BLaER1 treated with 17β-estradiol and CSF1 and Interleukin-3, amounts not matched to agents 10 nM and 100 nM (cell line): Measurements from ENCODE around the gene AP3B1.
"Not testable (repeated sequence)": the region's sequence is repeated elsewhere in the genome, so short reads cannot be mapped to it uniquely, and the experiment has no call there.

ENCODE experiments used
- H3K27ac ChIP-seq, 11 experiments: shearing (Covaris generic); formaldehyde crosslinking; 2 replicates each; pipeline ENCODE4 v1.8.1; 2022
- H3K27me3 ChIP-seq, 11 experiments: shearing (Covaris generic); formaldehyde crosslinking; 2 replicates each; pipeline ENCODE4 v1.8.1; 2022
- H3K36me3 ChIP-seq, 11 experiments: shearing (Covaris generic); formaldehyde crosslinking; 2 replicates each; pipeline ENCODE4 v1.8.1; 2022
- H3K4me1 ChIP-seq, 10 experiments: shearing (Covaris generic); formaldehyde crosslinking; 2 replicates each; pipeline ENCODE4 v1.8.1; 2022
- H3K4me2 ChIP-seq, 11 experiments: shearing (Covaris generic); formaldehyde crosslinking; 2 replicates each; pipeline ENCODE4 v1.8.1; 2022
- H3K4me3 ChIP-seq, 10 experiments: shearing (Covaris generic); formaldehyde crosslinking; 2 replicates each; pipeline ENCODE4 v1.8.1; 2022
- H3K9ac ChIP-seq, 11 experiments: shearing (Covaris generic); formaldehyde crosslinking; 2 replicates each; pipeline ENCODE4 v1.8.1; 2022
- H3K9me3 ChIP-seq, 11 experiments: shearing (Covaris generic); formaldehyde crosslinking; replicated peaks in 1 of 11; 2 replicates each; pipeline ENCODE4 v1.8.1; 2022
- H4K20me1 ChIP-seq, 11 experiments: shearing (Covaris generic); formaldehyde crosslinking; 2 replicates each; pipeline ENCODE4 v1.8.1; 2022
- Cebpa-rat ChIP-seq, 11 experiments: shearing (Covaris generic); IDR thresholded peaks; 2 replicates each; pipeline ENCODE4 v1.8.1; 2022

AP3B1 gene

DNA sequence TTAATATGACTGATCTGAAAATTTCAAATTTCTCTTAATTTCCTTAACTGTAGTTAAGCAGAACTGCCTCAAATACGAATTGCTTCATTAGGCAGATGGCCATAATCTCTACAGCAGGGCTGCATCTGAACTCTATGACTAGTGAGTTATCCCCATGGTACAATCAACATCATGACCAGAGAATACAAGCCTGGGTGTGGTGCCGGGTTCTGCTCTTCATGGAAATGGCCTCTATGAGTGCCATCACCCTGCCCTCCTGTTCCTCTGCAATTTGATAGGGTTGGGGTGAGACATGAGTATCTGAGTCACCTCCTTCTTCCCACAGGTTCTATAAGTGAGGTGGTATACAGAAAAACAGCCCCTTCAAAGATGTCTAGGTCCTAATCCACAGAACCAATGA, 235.9 kb downstream of the AP3B1 start:
- no peak for TF ChIP-seq Cebpa-rat (IDR thresholded peaks at IDR 0.05)
- no peak overlapping the region for H3K4me2 ChIP-seq
- H3K36me3 ChIP-seq: peaks cover 0 to 39% (median 0%) of the 10 kb centered on the region in 11 experiments; a peak in 4 of 22 replicates
- no peaks in the 10 kb centered on the region for H3K4me1 ChIP-seq
- H3K27me3 ChIP-seq: no peaks in the 10 kb centered on the region
- no peak overlapping the region for H3K4me3 ChIP-seq
- no peaks in the 10 kb centered on the region for H3K9me3 ChIP-seq
- H4K20me1 ChIP-seq: no peaks in the 10 kb centered on the region
- H3K9ac ChIP-seq: no peak overlapping the region
- H3K27ac ChIP-seq: no peak overlapping the region

DNA sequence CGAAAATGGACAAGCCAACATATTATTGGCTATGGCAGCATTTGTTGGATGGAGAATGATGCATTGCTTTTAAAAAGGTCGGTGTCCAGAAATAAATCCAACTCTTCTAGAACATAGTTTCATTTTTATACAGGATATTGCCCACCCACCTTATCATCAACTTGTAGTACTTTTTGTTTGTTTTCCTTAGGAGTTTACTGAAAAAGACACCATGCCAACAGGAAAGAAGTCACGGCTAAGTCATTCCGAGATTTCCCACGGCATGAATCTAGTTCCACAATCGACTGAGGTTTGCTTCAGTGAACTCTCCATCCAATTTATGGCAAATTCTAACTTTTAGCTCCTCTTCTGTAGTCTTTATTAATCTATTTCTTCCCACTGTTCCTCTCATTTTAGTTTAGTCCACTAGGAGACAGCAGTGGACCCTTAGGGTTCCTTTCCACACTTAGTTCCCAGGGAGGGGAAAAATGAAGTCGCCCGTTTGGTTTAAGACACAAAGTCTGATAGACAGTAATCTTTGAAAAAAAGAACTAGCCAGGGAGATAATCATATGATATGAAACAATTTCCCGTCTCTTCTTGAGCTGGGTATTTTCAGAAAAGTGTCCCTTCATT, 237.5 kb downstream of the AP3B1 start:
- Histone ChIP-seq H3K27ac (no peak overlapping the region), H3K4me3 (no peak overlapping the region), H3K4me1 (no peaks in the 10 kb centered on the region), H4K20me1 (no peaks in the 10 kb centered on the region), H3K27me3 (no peaks in the 10 kb centered on the region), H3K4me2 (no peak overlapping the region), H3K9me3 (no peaks in the 10 kb centered on the region), H3K9ac (no peak overlapping the region), H3K36me3 (peaks cover 0 to 25% (median 0%) of the 10 kb centered on the region in 11 experiments; a peak in 4 of 22 replicates)
- no peak for TF ChIP-seq Cebpa-rat (IDR thresholded peaks at IDR 0.05)

DNA sequence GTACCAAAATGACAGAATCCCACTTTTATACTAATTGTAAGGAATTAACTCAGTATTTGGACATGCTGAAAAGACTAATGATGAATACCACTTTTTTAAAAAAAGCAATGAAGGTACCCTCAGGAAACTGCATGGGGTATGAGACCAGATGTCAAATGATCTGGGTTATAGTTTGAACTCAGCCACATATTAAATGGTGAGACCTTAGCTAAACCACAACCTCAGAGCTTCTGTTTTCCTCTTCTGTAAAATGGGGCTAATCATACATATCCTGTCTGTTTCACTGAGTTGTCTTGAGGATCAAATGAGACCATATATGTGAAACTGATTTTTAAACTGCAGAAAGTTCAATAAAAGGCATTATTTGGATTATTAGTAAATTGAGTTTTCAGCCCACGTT, 238.4 kb downstream of the AP3B1 start:
- no peak overlapping the region for H3K4me2 ChIP-seq
- no peak overlapping the region for H3K9ac ChIP-seq
- no peaks in the 10 kb centered on the region for H3K27me3 ChIP-seq
- no peaks in the 10 kb centered on the region for H4K20me1 ChIP-seq
- no peak overlapping the region for H3K4me3 ChIP-seq
- H3K36me3 ChIP-seq: peaks cover 0 to 25% (median 0%) of the 10 kb centered on the region in 11 experiments; a peak in 4 of 22 replicates
- no peak overlapping the region for H3K27ac ChIP-seq
- TF ChIP-seq Cebpa-rat (IDR thresholded peaks at IDR 0.05): no peak
- no peaks in the 10 kb centered on the region for H3K9me3 ChIP-seq
- H3K4me1 ChIP-seq: no peaks in the 10 kb centered on the region; a peak in 1 of 20 replicates

GRCh38 chr5:78050888-78051287, 243.6 kb downstream of the AP3B1 start:
- H4K20me1 ChIP-seq: no peaks in the 10 kb centered on the region
- TF ChIP-seq Cebpa-rat (IDR thresholded peaks at IDR 0.05): no peak
- no peak overlapping the region for H3K27ac ChIP-seq
- no peak overlapping the region for H3K4me2 ChIP-seq
- H3K9me3 ChIP-seq: peaks cover 0 to 14% (median 4%) of the 10 kb centered on the region in 11 experiments; a peak in 6 of 22 replicates
- no peak overlapping the region for H3K4me3 ChIP-seq
- no peaks in the 10 kb centered on the region for H3K27me3 ChIP-seq
- no peaks in the 10 kb centered on the region; a peak in 1 of 20 replicates for H3K4me1 ChIP-seq
- H3K9ac ChIP-seq: no peak overlapping the region
- H3K36me3 ChIP-seq: peaks cover 0 to 39% (median 6%) of the 10 kb centered on the region in 11 experiments; a peak in 8 of 22 replicates

DNA sequence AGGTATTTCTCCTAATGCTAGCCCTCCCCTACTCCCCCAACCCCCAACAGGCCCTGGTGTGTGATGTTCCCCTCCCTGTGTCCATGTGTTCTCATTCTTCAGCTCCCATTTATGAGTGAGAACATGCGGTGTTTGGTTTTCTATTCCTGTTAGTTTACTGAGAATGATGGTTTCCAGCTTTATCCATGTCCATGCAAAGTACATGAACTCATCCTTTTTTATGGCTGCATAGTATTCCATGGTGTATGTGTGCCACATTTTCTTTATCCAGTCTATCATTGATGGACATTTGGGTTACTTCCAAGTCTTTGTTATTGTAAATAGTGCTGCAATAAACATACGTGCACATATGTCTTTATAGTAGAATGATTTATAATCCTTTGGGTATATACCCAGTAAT, 247.7 kb downstream of the AP3B1 start:
- not testable (repeated sequence) for H4K20me1 ChIP-seq, H3K4me1 ChIP-seq, H3K27me3 ChIP-seq, H3K4me3 ChIP-seq, H3K9ac ChIP-seq, H3K27ac ChIP-seq, H3K4me2 ChIP-seq
- H3K9me3 ChIP-seq: peaks cover 0 to 14% (median 4%) of the 10 kb centered on the region in 11 experiments; a peak in 6 of 22 replicates
- peaks cover 8 to 63% (median 18%) of the 10 kb centered on the region in 11 experiments; a peak in 14 of 22 replicates for H3K36me3 ChIP-seq

DNA sequence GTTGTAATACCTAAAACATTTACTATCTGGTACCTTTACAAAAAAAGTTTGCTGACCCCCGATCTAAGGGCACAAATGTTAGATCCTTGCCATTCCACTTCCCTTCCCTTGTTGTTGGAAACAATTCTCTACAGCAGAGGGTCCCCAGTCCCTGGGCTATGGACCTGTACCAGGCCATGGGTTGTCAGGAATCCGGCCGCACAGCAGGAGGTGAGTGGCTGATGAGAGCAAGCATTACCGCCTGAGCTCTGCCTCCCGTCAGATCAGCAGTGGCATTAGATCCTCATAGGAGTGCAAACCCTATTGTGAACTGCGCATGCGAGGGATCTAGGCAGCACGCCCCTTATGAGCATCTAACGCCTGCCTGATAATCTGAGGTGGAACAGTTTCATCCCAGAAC, 248.5 kb downstream of the AP3B1 start:
- no peak for TF ChIP-seq Cebpa-rat (IDR thresholded peaks at IDR 0.05)
- Histone ChIP-seq H3K36me3 (peaks cover 8 to 63% (median 18%) of the 10 kb centered on the region in 11 experiments; a peak in 14 of 22 replicates), H3K27me3 (no peaks in the 10 kb centered on the region), H3K9me3 (peaks cover 0 to 14% (median 4%) of the 10 kb centered on the region in 11 experiments; a peak in 6 of 22 replicates), H3K9ac (no peak overlapping the region), H3K4me2 (no peak overlapping the region), H3K27ac (no peak overlapping the region), H3K4me3 (no peak overlapping the region), H4K20me1 (no peaks in the 10 kb centered on the region), H3K4me1 (no peaks in the 10 kb centered on the region)

DNA sequence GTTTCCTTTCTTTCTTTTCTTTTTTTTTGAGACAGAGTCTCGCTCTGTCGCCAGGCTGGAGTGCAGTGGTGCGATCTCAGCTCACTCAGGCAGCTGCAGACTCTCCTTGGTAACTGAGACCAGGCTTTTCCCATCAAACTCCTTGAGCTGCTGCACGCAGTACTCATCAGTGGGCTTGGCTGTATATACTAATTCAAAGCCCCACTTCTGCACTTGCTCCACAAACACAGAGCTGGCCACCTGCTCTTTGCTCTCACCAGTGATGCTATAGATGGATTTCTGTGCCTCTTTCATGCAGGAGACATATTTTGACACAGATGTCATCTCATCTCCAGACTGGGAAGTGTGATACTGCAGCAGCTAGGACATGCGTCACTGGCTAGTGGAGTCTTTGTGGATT, 252.7 kb downstream of the AP3B1 start:
- peaks cover 14 to 65% (median 29%) of the 10 kb centered on the region in 11 experiments; a peak in 19 of 22 replicates for H3K36me3 ChIP-seq
- no peak overlapping the region for H3K4me3 ChIP-seq
- no peak overlapping the region for H3K4me2 ChIP-seq
- no peak overlapping the region for H3K9ac ChIP-seq
- peaks cover 0 to 8% (median 0%) of the 10 kb centered on the region in 11 experiments; a peak in 2 of 22 replicates for H3K9me3 ChIP-seq
- no peaks in the 10 kb centered on the region for H3K27me3 ChIP-seq
- no peaks in the 10 kb centered on the region for H3K4me1 ChIP-seq
- no peaks in the 10 kb centered on the region for H4K20me1 ChIP-seq
- TF ChIP-seq Cebpa-rat (IDR thresholded peaks at IDR 0.05): no peak
- H3K27ac ChIP-seq: no peak overlapping the region

GRCh38 chr5:78025540-78025939, 269.0 kb downstream of the AP3B1 start:
- Histone ChIP-seq H3K27ac (no peak overlapping the region), H4K20me1 (no peaks in the 10 kb centered on the region), H3K36me3 (peaks cover under 1 to 59% (median 16%) of the 10 kb centered on the region in 11 experiments; a peak in 15 of 22 replicates), H3K9me3 (no peaks in the 10 kb centered on the region), H3K4me3 (no peak overlapping the region), H3K27me3 (no peaks in the 10 kb centered on the region), H3K4me1 (no peaks in the 10 kb centered on the region), H3K9ac (no peak overlapping the region), H3K4me2 (no peak overlapping the region)
- no peak for TF ChIP-seq Cebpa-rat (IDR thresholded peaks at IDR 0.05)

DNA sequence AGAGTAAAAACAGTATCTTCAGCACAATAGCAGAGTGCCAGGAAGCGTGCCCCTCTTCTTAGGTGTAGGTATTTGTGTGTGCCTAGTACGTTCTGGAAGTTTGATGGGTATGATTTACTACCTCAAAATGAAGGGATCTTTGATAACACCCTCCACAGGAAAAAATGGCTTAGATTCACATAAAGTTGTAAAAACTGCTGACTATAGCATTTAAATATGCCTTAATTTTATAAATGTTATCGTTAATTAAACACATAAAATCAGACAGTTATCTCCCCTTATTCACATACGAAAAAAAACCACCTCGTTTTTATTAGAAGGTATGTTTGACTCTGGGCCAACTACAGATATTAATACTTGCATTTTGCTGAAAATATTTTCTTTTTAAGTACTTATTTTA, 274.8 kb downstream of the AP3B1 start:
- no peak for TF ChIP-seq Cebpa-rat (IDR thresholded peaks at IDR 0.05)
- no peak overlapping the region for H3K4me2 ChIP-seq
- H3K27me3 ChIP-seq: no peaks in the 10 kb centered on the region

More for the DNA sequence above, 274.8 kb downstream of the AP3B1 start:
- H3K9ac ChIP-seq: no peak overlapping the region
- H4K20me1 ChIP-seq: no peaks in the 10 kb centered on the region
- H3K9me3 ChIP-seq: no peaks in the 10 kb centered on the region
- H3K4me1 ChIP-seq: no peaks in the 10 kb centered on the region
- no peak overlapping the region for H3K4me3 ChIP-seq
- H3K36me3 ChIP-seq: peaks cover 0 to 51% (median 10%) of the 10 kb centered on the region in 11 experiments; a peak in 11 of 22 replicates
- no peak overlapping the region for H3K27ac ChIP-seq
